Measurements from ENCODE around the gene PPP4R4.
"Not testable (repeated sequence)": the region's sequence is repeated elsewhere in the genome, so short reads cannot be mapped to it uniquely, and the experiment has no call there.

Gene PPP4R4

GRCh38 chr14:94278731-94279130, 104.6 kb downstream of the PPP4R4 start:
- DNase-seq (ENCODE audit: low spot score) = no peak

GRCh38 chr14:94282991-94283723, 109.0 kb downstream of the PPP4R4 start:
- DNase-seq (ENCODE audit: low spot score) = no peak

GRCh38 chr14:94284221-94284620, 110.1 kb downstream of the PPP4R4 start:
- DNase-seq (ENCODE audit: low spot score) = no peak

- DNase-seq (ENCODE audit: low spot score) = no peak
Observed at GRCh38 chr14:94285158-94285557, 111.0 kb downstream of the PPP4R4 start.

GRCh38 chr14:94288610-94289465, 114.7 kb downstream of the PPP4R4 start:
- DNase-seq (ENCODE audit: low spot score) = no peak

- no peak for DNase-seq (ENCODE audit: low spot score)
Observed at GRCh38 chr14:94290197-94290596, 116.1 kb downstream of the PPP4R4 start.

GRCh38 chr14:94291159-94291905, 117.2 kb downstream of the PPP4R4 start:
- DNase-seq (ENCODE audit: low spot score) = no peak

- no peak for DNase-seq (ENCODE audit: low spot score)
Observed at GRCh38 chr14:94291906-94292525, 117.9 kb downstream of the PPP4R4 start.

GRCh38 chr14:94292526-94292871, 118.4 kb downstream of the PPP4R4 start:
- no peak for DNase-seq (ENCODE audit: low spot score)

- peak; percentile 67 for DNase-seq (ENCODE audit: low spot score)
Observed at GRCh38 chr14:94292872-94293577, 118.9 kb downstream of the PPP4R4 start, which contains the start of gene SERPINA10. Gene SERPINA10 (minus strand): TSS chr14:94293268. CDS start chr14:94290593, 2,675 bp downstream.

- no peak for DNase-seq (ENCODE audit: low spot score)
Observed at GRCh38 chr14:94293578-94293924, 119.4 kb downstream of the PPP4R4 start.

GRCh38 chr14:94295360-94296180, 121.4 kb downstream of the PPP4R4 start:
- DNase-seq (ENCODE audit: low spot score) = no peak

GRCh38 chr14:94296181-94296545, 122.0 kb downstream of the PPP4R4 start:
- not testable (repeated sequence) for DNase-seq (ENCODE audit: low spot score)

GRCh38 chr14:94298130-94298529, 124.0 kb downstream of the PPP4R4 start:
- no peak for DNase-seq (ENCODE audit: low spot score)

GRCh38 chr14:94303111-94303510, 129.0 kb downstream of the PPP4R4 start:
- DNase-seq (ENCODE audit: low spot score) = no peak

GRCh38 chr14:94304243-94304642, 130.1 kb downstream of the PPP4R4 start:
- no peak for DNase-seq (ENCODE audit: low spot score)

GRCh38 chr14:94305620-94306019, 131.5 kb downstream of the PPP4R4 start:
- DNase-seq (ENCODE audit: low spot score) = no peak

- no peak for DNase-seq (ENCODE audit: low spot score)
Observed at GRCh38 chr14:94306047-94306978, 132.2 kb downstream of the PPP4R4 start.

- no peak for DNase-seq (ENCODE audit: low spot score)
Observed at GRCh38 chr14:94307410-94307992, 133.4 kb downstream of the PPP4R4 start.

Measured in HuH-7 (cell line).